ENCODE data around the gene MLKL.

The MLKL gene

DNA sequence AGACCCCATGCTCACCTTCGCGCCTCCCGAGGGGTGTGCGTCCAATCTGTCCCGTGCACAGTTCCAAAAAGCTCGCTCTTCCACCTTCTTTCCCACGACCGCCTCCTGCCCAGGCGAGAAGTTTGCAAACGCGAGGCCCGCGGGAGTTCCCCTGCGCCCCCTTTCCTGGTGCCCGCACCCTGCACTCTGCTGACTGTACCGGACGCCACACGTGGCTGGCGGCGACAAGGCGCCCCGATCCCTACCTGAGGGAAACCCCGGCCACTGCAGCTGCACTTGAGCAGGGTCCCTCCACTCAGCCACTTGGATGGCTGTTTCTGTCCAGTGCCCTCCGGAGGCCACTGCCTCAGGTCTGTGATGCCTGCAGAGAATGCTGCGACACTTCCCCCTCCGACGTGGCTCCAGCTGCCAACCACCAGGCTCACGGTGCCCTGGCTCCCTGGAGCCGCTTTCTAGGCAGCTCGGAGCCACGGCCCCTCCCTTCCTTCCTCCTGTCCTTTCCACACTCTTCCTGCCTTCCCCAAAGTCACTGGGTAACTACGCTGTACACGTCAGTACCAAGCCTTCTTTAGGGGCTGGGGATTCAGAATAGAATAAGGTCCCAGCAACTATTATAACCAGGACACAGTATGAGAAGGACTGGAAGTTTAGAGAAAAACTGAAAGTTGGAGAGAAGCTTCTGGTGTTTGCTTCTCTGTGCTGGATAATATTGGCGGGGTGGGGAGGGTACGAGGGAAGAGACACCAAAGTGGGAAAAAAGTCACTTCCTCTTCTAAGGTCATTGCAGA is at the start of gene MLKL:
TSS of gene MLKL (minus strand) at position 425 of the 788 bp plus-strand sequence. CDS start 5,105 bp downstream, outside the sequence.
- DNase-seq (ENCODE audit: low read depth in 2 of 2) = peak; percentile 15 to 29

DNA sequence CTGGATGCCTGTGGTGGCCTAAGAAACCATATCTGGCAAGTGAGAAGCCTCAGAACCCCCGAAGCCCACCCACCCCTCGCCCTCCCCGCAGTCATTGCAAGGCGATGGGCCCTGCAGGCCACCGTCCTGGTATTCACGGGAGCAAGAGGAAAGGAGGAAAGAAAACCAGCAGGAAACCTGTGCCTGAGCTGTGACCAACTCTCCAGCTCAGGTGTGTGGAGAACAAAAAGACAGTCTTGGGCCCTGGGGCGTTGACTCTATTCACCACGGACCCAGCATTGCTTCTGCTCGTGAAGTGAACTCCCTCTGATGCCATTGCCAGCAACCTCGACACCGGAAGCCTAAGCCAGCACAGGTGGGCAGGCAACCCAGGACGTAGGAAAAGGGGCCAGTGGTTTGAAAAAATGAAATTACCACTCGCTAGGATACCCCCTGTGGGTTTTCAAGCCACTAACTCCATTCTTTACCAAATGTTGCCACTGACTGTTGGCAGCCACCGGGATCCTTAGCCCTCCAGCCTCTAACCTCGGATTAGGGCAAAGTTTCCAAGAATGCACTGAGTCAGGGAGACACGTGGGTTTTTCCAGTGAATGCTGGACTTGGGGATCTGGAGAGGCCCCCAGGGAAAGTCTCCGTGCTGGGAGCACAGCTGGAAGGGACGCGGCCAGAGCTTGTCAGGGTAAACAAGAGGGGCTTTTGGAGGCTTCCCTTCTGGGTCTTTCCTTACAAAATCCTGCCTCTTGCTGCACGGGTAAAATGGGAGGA is 48.8 kb upstream of the MLKL start:
- DNase-seq (ENCODE audit: low read depth in 2 of 2) = no peak

DNA sequence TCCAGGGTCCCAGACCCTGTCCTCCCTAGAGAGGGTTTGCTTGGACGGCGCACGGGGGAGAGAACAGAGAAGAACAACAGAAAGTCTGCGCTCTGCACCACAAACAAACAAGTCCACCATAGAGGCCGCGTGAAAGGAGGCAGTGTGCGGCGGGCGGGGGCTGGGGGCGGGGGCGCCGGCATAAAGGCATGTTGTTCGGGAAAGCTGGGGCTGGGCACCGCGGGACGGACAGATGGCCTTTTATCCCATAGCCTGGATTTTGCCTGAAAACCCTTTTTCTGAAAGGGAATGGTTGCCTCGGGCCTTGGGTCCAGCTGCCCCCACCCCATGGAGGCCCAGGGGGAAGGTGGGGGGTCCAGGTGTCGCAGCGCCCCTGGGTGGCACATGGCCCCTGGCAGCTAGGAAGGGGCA is 48.0 kb upstream of the MLKL start:
- no peak for DNase-seq (ENCODE audit: low read depth in 2 of 2)

DNA sequence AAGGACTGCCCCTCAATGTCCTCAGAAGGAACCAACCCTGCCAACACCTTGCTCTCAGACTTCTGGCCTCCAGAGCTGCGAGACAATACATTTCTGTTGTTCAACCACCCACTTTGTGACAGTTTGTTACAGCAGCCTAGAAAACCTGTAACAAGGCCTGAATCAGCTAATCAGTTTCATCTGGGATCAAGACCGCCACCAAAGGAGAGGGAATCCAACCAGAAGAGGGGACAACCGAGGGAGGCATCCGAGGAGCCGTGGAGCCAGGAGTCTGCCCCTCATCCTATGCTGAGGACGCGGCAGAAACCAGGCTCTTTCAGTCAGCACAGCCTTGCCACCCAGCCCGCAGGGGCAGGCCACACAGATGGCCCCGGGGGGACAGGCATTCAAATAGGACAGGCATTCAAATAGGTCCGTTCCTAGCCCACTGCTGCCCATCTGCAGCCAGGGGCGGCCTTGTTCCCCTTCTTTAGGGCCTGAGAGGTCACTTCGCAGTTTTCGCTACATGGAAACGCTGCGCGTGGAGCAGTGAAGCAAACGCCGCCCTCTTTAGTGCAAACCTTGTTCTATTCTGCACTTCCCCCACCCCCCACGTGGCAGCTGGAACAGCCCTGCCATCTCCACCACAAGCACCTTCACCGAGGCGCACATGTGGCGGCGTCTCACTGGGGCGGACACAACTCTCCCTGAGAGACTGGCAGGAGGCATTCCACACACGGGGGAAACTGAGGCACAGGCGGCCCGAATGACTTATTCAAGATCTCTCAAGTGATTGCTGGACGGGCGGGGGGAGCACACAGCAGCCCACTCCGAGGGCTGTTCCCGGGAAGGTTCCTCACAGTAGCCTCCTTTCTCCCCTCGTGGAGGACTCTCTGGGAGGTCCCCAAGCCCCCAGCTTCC is 47.3 kb upstream of the MLKL start:
- no peak for DNase-seq (ENCODE audit: low read depth in 2 of 2)

DNA sequence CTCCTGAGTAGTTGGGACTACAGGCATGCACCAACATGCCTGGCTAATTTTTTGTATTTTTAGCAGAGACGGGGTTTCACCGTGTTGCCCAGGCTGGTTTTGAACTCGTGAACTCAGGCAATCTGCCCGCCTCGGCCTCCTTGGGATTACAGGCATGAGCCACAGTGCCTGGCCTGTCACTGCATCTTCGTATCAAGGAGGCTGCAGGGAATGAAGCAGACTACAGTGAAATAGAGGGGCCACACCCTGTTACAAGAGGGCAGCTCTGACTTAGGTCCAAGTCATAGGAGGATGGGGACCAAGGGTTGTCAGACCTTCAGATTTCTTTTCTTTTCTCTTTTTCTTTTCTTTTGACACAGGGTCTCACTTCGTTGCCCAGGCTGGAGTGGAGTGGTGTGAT is 45.3 kb upstream of the MLKL start:
- DNase-seq (ENCODE audit: low read depth in 2 of 2) = no peak

DNA sequence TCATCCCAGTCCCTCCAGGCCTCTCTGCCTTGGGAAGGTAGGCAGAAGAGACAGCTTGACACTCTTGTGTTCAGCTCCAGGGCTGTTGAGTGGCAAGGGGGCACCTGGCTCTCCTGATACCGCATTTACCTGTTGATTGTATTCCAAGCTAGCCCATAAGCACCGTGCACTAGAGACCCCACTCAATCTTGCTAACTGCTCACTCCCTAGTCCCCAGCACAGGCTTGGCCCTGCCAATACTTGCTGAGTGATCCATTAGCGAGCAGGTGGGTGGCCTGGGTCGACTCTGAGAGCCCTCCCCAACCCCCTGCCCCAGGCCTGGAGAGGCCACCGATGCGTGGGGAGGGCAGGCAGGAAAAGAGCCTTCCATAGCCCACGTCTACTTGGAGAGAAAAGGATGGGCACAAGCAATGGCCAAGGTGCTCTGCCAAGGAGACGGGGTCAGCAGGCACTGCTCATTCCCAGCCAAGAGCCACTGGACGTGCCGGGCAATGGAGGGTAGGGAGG is 44.5 kb upstream of the MLKL start:
- no peak for DNase-seq (ENCODE audit: low read depth in 2 of 2)

DNA sequence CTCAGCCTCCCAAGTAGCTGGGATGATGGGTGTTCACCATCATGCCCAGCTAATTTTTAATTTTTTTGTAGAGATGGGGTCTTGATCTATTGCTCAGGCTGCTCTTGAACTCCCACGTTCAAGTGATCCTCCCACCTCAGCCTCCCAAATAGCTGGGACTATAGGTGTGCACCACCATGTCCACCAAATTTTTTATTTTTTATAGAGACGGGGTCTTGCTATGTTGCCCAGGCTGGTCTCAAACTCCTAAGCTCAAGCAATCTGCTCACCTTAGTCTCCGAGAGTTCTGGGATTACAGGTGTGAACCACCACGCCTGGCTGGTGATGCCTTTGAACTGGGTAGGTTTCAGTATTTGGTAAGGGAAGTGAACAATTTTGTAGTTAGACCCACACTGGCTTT is 43.9 kb upstream of the MLKL start:
- DNase-seq (ENCODE audit: low read depth in 2 of 2) = no peak

DNA sequence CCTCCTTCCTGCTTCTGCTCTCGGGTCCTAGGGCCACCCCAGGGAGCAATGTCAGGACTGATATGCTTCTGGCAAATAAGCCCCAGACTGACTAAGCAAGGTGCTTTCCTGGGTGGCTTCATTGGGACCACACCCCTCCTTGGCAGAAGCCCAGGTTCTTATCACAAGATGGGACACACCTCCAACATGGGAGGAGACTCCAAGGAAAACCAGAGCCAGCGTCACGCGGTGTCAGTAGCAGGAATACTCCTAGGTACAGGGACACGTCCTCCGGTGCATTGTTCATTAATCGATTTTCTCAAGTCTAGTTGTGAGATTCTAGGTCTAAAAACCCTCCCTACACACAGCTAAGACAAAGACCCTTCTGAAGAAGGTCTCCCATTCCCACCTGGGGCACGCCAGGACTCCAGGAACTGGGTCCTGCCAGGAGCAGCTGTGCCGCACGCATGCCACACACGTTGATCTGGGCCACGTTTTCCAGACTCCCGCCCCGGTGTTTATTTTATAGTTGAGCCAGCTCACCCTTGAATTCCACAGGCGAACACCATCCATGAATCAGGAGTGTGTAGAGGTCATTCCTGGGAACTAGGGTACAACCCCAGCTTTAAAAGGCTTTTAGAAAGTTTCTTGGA is 43.1 kb upstream of the MLKL start:
- no peak for DNase-seq (ENCODE audit: low read depth in 2 of 2)

DNA sequence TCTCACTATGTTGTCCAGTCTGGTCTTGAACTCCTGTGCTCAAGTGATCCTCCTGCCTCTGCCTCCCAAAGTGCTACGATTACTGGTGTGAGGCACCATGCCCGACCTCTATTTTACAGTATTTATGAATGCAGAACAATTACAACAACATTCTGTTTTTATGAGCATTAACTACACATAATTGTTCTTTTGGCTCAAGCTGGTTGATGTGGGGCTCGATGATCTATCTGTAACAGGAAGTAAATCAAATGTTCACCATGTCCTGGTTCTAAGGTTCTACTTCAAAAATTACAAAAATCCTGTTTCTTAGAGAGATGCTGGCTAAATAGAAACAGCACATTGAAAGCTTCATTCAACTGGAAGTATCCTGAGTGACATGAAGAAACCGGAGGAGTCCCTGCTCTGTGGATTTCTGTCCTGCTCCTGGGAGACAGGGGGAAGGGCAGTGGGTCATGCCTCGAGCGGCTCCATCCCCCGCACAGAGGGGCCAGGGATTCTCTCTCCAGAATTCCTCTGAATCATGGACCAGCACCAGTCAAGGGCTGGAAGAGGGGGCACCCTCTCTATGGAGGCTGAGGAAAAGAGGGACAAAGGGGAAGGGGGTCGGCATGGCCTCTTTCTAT is 42.5 kb upstream of the MLKL start:
- no peak for DNase-seq (ENCODE audit: low read depth in 2 of 2)

DNA sequence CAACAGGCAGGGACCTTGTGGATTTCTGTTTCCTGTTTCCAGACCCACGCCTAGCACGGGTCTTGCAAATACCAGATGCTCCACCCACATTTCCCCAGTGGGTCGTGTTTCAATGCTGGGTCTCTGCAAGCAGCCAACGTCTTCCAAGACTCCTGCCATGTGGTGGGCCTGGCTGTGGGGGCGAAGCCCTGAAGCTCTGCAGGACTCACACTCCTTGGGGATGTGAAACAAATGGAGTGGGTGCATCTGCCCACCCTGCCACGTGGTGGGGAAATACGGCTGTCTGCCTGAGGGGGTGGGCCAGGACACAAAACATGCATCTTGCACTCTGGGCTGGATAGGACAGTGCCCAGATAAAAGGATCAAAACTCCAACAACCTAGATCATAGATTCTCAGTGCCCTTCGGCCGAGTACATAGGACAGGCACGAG is 41.4 kb upstream of the MLKL start:
- DNase-seq (ENCODE audit: low read depth in 2 of 2) = no peak

DNA sequence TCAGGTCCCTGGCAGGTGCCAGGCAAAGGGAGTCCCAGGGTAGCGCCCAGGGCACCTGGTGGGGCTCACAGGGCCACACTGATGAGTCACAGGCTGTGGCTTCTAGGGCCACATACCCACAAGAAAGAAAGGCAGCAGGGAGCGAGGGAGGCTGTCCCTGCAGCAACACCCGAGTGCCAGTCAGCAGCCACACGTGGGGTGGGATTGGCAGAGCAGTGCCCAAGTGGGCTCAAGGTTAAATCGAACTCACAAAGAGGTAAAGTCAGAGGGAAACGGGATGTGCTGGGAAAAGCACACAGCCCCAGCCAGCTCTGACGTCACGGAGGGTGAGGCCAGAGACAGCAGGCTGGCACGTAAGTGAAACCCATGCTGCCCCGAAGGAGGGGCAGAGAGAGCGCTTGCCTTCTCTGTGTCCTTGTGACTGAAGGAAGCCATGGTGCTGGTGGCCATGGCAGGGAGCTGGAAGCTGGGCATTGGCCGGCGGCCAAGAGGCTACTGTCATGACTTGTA is 40.2 kb upstream of the MLKL start:
- no peak for DNase-seq (ENCODE audit: low read depth in 2 of 2)

DNA sequence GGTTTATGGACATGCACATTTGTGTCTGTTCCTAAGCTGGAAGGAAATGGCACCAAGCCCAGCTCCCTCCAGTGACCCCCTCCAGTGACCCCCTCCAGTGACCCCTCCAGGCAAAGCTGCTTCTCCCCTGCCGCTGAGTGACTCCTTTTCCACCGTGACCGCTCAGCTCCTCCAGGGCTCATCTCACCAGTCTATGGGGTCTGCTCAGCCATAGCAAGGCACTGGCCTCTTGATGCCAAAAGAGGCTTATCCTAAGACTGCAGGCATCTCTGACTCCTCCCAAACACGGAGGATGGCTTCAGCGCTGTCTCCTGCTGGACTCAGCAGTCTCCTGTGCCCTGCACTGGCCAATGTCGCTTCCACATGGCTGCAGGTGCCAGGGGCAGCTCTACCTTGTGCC is 38.6 kb upstream of the MLKL start:
- no peak for DNase-seq (ENCODE audit: low read depth in 2 of 2)

DNA sequence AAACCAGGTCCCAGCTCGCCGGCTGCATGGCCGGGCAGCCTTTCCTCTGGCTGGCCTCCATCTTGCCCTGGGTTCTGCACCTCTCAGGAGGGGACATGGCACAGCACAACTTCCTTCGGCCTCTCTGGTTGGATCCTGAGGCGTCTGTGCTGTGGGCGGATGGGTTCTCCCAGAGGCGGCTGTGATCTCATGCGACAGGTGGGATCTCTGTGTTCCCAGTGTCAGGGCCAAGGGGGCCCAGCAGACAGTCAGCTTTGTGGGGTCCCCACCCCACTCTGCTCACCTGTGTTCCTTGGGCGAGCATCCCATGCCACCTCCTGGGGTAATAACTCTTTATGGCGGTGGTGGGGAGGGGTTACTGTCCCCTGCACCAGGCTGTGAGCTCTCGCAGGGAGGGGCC is 38.2 kb upstream of the MLKL start:
- DNase-seq (ENCODE audit: low read depth in 2 of 2) = no peak

DNA sequence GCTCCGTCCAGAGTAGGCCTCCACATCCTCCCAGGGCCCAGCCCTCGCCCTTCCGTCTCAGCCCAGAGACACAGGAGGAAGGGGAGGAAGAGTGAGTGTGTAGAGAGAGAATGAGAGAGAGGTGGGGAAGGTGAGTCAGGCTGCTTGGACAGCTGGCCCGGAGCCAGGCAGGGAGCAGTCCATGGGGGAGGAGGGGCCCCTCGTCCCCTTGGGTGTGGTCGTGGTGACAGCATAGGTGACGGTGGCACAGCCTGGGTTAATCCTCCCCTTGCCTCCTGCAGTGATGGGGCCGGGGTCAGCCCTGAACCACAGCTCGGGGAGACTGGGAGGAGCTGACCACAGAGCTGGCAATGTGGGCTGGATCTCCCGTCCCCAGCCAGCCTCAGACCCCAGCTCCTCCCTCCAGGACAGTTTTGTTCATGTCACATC is 37.5 kb upstream of the MLKL start:
- no peak for DNase-seq (ENCODE audit: low read depth in 2 of 2)

DNA sequence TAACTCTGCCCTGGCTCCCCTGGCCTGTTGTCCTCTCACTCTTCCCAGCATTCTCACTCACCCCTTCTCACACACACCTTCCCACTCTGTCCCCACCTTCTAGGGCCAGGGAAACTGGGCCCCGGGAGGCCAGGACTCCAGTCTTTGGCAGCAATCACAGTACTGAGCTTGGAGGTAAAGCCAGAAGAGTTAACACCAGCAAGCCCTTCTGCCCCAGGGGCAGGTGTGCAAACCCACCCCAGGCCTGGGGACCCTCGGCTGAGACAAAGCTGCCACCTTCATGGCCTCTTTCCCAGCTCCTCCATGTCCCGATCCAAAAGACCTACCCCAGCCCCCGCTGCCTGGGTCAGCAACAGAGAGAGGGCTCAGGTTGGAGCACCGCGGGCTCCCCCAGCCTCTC is 36.9 kb upstream of the MLKL start:
- no peak for DNase-seq (ENCODE audit: low read depth in 2 of 2)

DNA sequence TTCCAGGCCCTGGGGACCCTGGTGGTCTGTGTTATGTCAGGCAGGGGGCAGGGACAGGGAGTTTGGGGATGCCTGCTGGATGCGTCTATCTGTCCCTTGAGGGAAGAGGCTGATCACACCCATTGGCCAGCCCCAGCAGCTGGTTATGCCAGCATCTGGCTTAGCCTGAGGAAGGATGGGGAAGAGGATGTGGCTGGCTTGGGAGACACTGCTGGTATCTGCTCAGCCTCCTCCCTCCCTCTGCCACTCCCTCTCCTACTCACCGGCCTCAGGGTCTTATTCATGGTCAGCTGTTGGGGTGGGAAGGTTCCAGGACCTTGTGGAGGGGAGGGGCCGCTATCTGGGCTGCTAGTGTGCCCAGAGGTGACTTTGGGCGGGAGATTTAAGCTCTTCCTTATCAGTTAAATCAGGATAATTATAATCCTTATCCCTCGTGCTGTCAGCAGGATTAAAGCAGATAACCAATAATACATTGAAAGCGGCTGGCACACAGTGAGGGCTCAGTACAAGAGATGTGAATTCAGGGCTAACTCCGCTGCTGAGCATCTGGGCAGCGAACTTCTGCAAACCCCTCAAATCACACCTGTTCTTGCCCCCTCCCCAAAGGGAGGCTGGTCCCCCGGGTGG is 36.0 kb upstream of the MLKL start:
- no peak for DNase-seq (ENCODE audit: low read depth in 2 of 2)

DNA sequence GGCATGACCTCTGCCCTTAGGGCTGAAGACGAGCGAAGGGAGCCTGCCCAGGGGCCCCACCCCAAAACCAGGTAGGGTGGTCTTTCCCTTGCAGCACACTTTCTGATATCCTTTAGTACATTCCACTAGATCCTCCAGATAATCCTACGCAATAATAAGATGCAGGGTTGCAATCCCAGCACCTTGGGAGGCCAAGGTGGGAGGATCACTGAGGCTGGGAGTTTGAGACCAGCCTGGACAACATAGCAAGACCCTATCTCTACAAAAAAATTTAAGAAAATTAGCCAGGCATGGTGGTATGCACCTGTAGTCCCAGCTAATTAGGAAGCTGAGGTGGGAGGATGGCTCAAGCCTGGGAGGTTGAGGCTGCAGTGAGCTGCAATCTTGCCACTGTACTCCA is 34.9 kb upstream of the MLKL start:
- DNase-seq (ENCODE audit: low read depth in 2 of 2) = no peak

DNA sequence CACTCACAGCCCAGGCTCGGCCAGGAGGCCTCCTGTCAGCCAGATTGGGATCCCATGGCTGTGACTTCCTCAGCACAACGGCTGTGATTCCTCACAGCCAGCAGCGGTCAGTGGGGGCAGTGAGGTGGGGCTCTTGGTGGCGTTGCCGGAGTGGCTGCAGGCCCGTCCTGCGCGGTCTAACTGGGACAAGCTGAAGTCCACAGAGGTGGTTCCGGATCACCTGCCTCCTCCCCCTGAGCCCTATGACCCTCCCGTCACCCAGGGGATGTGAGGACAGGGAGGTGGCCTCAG is 34.4 kb upstream of the MLKL start:
- no peak for DNase-seq (ENCODE audit: low read depth in 2 of 2)

DNA sequence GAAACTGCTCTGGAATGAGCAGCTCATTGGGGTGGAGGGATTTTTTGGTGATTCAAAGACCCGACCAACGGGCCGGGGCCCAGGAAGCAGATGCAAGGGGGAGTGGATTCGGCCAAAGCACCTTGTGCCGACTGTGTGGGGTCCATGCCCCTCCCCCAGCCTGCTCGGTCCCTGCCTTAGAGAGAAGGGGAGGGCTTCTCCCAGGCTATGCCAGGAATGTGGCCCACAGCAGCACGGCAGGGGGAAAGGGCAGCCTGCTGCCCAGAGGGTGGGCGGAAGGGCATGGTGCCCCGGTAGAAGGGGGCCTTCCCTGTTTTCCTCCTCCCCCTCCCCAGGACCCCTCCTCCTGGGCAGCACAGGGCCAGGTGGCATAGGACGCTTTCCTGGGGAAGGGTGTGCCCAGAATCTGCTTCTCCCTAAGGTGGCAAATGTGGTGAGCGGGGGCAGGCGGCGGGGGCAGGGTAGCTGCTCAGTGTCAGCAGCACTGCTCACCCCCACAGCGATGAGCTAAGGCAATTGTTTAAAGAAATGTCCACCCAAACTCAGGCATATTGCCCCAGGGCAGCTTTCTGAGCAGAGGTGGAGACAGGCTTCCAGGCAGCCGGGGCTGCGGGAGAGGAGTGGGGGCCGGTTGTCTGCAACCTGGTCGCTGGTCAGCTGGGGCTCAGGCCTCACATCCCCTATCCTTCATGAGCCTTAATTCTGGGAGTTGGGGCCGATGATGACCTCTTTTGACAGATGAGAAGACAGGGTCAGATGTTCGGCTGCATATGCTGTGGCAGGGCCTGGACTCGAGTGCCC is 33.9 kb upstream of the MLKL start:
- DNase-seq (ENCODE audit: low read depth in 2 of 2) = no peak
